ENCODE data around the gene PALS2. TPM values are rescaled to one million over a fixed set of nuclear protein-coding genes. Genes with fewer than 3 reads are reported as not detected.

PALS2 gene
- total RNA-seq, 1 donor from 2014 or later = 51.8 TPM

DNA sequence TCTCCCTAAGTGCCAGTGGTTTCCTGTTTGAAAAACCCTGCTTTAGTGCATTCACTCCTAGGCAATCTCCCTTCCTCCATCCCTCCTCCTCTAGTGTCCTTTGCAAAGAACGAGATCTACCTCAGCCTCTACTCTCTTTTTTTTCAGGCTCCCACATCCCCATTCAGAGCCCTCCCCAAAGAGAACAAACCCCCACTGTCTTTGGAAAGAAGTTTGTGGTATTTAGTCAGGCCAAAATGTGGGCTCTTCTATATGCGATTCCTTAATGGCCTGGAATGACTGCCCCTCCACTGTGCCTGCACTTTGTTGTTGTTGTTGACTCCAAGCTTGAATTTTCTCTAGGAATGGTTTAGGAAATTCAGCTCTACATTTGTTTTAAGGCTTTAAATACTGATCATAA lies 36.3 kb downstream of the PALS2 start:
- H3K79me2 ChIP-seq (ENCODE audit: low read depth) = peaks cover 99% of the 10 kb centered on the region
- no peak overlapping the region for H3K27ac Mint-ChIP-seq
- no peak for DNase-seq (ENCODE audit: low spot score)

GRCh38 chr7:24611130-24611529 lies 37.9 kb downstream of the PALS2 start:
- Mint-ChIP-seq H3K27me3 (ENCODE audit: insufficient read depth, low read depth) (no peaks in the 10 kb centered on the region), H3K4me3 (no peak overlapping the region), H3K4me1 (no peaks in the 10 kb centered on the region), H3K36me3 (peaks cover 9% of the 10 kb centered on the region), H3K9me3 (peaks cover 19% of the 10 kb centered on the region), H3K27ac (no peak overlapping the region)
- Histone ChIP-seq H3K4me3 (no peak overlapping the region), H3K27ac (no peak overlapping the region), H4K20me1 (ENCODE audit: low read depth) (no peaks in the 10 kb centered on the region), H3K36me3 (peaks cover 4% of the 10 kb centered on the region), H2AFZ (replicated peaks) (no peak overlapping the region), H3K27me3 (no peaks in the 10 kb centered on the region), H3K9ac (no peak overlapping the region), H3K9me3 (ENCODE audit: low read depth) (no peaks in the 10 kb centered on the region), H3F3A (ENCODE audit: low read depth) (peaks cover 3% of the 10 kb centered on the region), H3K4me2 (no peak overlapping the region), H3K4me1 (peaks cover 12% of the 10 kb centered on the region), H3K79me2 (ENCODE audit: low read depth) (peaks cover 99% of the 10 kb centered on the region)
- no peak for TF ChIP-seq EZH2phosphoT487 (IDR thresholded peaks at IDR 0.05)
- no peak for TF ChIP-seq CTCF (IDR thresholded peaks at IDR 0.05)
- no peak for TF ChIP-seq EZH2 (IDR thresholded peaks at IDR 0.05)
- no peak for DNase-seq (ENCODE audit: low spot score)

More for the DNA sequence above, 36.3 kb downstream of the PALS2 start:
- no peak overlapping the region for H3K4me3 Mint-ChIP-seq
- Histone ChIP-seq H3K4me2 (peak overlapping the region; percentile 48), H3K27ac (peak overlapping the region; percentile 28), H3K9ac (no peak overlapping the region), H2AFZ (replicated peaks) (no peak overlapping the region), H3K4me1 (peaks cover 15% of the 10 kb centered on the region), H3F3A (ENCODE audit: low read depth) (peaks cover 3% of the 10 kb centered on the region), H4K20me1 (ENCODE audit: low read depth) (no peaks in the 10 kb centered on the region), H3K9me3 (ENCODE audit: low read depth) (no peaks in the 10 kb centered on the region), H3K27me3 (no peaks in the 10 kb centered on the region), H3K4me3 (no peak overlapping the region), H3K36me3 (no peaks in the 10 kb centered on the region)
- H3K36me3 Mint-ChIP-seq = peaks cover 3% of the 10 kb centered on the region
- H3K9me3 Mint-ChIP-seq = peaks cover 7% of the 10 kb centered on the region
- TF ChIP-seq CTCF (IDR thresholded peaks at IDR 0.05) = no peak
- no peak for TF ChIP-seq EZH2 (IDR thresholded peaks at IDR 0.05)
- no peak for TF ChIP-seq EZH2phosphoT487 (IDR thresholded peaks at IDR 0.05)
- no peaks in the 10 kb centered on the region for H3K4me1 Mint-ChIP-seq
- no peaks in the 10 kb centered on the region for H3K27me3 Mint-ChIP-seq (ENCODE audit: insufficient read depth, low read depth)

DNA sequence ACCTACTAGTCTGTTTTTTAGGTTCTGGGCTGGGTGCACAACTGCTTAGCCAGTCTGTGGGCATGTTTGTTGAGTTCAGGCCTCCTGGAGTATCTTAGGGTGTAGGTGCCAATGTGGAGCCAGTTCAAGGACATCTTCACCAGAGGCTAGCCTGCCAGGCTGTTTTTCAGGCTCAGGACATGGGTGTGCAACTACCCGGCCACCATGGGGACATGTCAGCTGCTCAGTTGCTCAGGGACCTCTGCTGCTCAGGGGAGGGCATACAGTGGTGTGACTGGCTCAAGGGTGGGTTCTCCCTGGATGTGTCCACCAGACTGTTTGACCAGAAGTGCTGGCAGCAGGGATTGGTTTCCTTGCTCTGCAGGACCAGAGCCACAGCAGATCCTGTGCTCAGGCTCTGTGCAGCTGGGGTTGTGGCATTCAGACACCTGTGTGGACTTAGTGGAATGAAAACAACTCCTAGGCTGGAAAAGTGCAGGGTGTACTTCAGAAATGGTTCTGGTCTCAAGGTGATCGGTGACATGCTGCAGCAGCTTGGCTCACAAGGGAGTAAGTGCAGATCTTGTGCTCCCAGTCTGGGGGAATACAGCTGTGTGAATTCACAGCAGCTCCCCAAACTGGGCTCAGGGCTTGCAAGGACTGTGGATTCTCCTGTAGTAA lies 44.8 kb downstream of the PALS2 start:
- TF ChIP-seq EZH2phosphoT487 (IDR thresholded peaks at IDR 0.05) (no peak), CTCF (IDR thresholded peaks at IDR 0.05) (no peak)
- peaks cover 19% of the 10 kb centered on the region for H3K4me1 ChIP-seq

More for the DNA sequence above, 44.8 kb downstream of the PALS2 start:
- H3K4me2 ChIP-seq = no peak overlapping the region
- H3K27ac Mint-ChIP-seq = no peak overlapping the region
- no peaks in the 10 kb centered on the region for H3K27me3 ChIP-seq
- H3F3A ChIP-seq (ENCODE audit: low read depth) = peaks cover 16% of the 10 kb centered on the region
- peaks cover 47% of the 10 kb centered on the region for H3K9me3 Mint-ChIP-seq
- H2AFZ ChIP-seq (replicated peaks) = no peak overlapping the region
- H3K36me3 ChIP-seq = peaks cover 7% of the 10 kb centered on the region
- peaks cover 25% of the 10 kb centered on the region for H3K36me3 Mint-ChIP-seq
- H3K9me3 ChIP-seq (ENCODE audit: low read depth) = no peaks in the 10 kb centered on the region
- H3K79me2 ChIP-seq (ENCODE audit: low read depth) = peaks cover 97% of the 10 kb centered on the region
- no peaks in the 10 kb centered on the region for H4K20me1 ChIP-seq (ENCODE audit: low read depth)
- no peak overlapping the region for H3K9ac ChIP-seq
- H3K27ac ChIP-seq = no peak overlapping the region
- no peak for DNase-seq (ENCODE audit: low spot score)
- H3K4me3 Mint-ChIP-seq = no peak overlapping the region
- H3K4me3 ChIP-seq = no peak overlapping the region
- no peaks in the 10 kb centered on the region for H3K4me1 Mint-ChIP-seq
- H3K27me3 Mint-ChIP-seq (ENCODE audit: insufficient read depth, low read depth) = no peaks in the 10 kb centered on the region
